GM19099 (cell line): Measurements from ENCODE around the gene ILF2.
A peak's percentile ranks its signal among the peaks of the same experiment; 100 is the strongest.

Experiments used
- POLR2A ChIP-seq: IDR thresholded peaks from 3 replicates; pipeline ENCODE4 v1.6.1; 2011; ENCODE audit warnings: low read depth; ENCODE audit not compliant: insufficient read length; ENCODE audit errors: extremely low read depth

ILF2 gene

GRCh38 chr1:153642161-153642560, 28.6 kb downstream of the ILF2 start:
- TF ChIP-seq POLR2A = no peak

- no peak for TF ChIP-seq POLR2A
Observed at GRCh38 chr1:153640861-153641260, 29.9 kb downstream of the ILF2 start.

GRCh38 chr1:153639280-153639679, 31.5 kb downstream of the ILF2 start:
- TF ChIP-seq POLR2A = no peak

GRCh38 chr1:153638261-153638660, 32.5 kb downstream of the ILF2 start:
- TF ChIP-seq POLR2A = no peak

DNA sequence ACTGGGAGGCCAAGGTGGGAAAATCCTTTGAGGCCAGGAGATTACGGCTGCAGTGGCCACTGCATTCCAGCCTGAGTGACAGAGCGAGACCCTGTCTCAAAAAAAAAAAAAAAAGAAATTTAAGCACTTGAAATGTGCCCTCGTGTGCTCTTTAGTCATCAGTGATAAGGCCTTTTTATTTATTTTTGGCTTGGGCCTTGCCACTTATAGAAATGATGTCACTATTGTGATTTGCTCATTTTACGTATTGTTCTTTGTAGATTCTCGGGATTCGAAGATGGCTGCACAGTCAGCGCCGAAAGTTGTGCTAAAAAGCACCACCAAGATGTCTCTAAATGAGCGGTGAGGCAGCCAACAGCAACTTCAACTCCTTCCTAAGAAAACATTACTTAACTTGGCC, 34.5 kb downstream of the ILF2 start:
- no peak for TF ChIP-seq POLR2A

DNA sequence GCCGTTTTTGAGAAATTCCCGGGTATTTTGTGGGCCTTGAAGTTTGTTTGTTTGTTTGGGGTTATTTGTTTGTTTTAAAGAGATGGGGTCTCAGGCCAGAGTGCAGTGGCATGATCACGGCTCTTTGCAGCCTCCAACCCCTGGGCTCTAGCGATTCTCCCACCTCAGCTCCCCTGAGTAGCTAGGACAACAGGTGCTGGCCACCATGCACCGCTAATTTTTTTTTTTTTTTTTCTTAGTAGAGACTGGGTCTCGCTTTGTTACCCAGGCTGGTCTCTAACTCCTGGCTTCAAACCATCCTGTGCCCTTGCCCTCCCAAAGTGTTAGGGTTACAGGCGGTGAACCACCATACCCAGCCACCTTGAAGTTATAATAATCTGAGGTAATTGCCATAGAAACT, 34.9 kb downstream of the ILF2 start:
- no peak for TF ChIP-seq POLR2A

- peak; percentile 98 for TF ChIP-seq POLR2A
Observed at GRCh38 chr1:153633754-153634665, 36.8 kb downstream of the ILF2 start, which contains the start of gene CHTOP. Gene CHTOP (plus strand): TSS chr1:153634066. CDS start chr1:153636589, 2,523 bp downstream.

DNA sequence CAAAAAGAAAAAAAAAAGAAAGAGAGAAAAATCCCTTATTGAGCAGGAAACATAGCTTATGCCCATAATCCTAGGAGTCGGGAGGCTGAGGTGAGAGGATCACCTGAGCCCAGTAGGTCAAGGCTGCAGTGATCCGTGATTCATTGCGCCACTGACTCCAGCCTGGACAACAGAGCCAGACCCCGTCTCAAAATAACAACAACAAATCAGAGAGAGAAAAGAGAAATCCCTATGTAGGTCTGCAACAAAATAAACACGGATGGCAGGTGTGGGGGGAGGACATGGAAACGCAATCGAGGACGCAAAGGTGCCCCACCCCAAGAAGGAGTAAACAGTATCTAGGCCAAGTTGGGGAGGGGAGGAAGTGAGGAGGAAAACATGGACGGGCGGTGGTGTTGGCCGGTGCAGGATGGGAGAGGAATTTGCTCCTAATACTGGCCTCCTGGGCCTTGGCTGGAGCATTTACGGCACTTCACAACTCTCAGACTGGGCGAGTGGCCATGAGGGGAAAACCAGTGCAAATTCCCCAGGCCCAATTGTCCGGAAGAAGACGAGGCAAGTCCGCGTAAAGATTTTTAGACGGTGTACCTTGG, 37.5 kb downstream of the ILF2 start:
- TF ChIP-seq POLR2A = no peak

- no peak for TF ChIP-seq POLR2A
Observed at GRCh38 chr1:153631047-153632022, 39.5 kb downstream of the ILF2 start.

DNA sequence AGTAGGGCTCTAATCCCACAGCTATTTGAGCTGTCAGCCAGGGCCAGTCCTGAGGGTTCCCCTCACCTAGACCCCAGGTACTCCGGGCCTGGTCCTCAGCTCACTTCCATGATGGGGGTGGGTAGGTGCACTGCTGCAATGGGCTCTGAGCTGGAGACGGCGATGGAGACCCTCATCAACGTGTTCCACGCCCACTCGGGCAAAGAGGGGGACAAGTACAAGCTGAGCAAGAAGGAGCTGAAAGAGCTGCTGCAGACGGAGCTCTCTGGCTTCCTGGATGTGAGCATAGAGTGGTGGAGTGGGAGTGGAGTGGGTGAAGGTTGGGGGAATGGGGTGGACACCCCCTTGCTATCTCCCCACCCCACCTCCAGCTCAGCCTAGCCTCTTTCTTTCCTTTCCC, 40.4 kb downstream of the ILF2 start:
- TF ChIP-seq POLR2A = no peak

DNA sequence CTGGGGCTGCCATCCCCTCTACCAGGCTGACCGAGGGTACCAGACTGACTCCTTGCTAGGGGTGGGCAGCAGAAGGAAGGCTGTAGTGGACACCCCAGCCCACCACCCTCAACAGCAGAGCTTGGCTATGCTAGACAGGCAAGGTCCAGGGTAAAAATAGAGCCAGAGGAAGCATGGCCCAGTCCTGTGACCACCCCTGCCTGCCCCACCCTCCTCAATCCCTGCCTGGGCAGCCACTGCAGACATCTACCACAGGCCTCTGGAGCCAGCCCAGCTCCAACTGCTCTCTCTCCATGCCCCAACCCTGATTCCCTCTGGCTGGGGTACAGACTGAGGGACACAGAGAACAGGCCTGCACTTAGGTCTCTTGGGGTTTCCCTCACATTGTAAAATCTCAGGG, 40.8 kb downstream of the ILF2 start:
- TF ChIP-seq POLR2A = no peak

DNA sequence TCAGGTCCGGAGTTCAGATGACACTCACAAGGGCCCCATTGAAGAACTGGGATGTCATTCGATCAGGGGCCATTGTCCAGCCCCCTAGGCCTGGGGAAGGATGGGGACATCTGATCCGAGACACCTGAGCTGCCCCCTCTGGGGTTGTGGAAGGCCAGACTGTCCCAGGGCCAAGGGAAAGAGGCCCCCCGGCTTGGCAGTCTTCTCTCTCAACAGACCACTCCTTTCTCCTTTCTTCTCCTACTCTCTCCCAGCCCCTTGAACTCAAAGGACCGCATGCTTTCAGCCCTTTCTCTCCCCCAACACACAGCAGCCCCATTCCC, 41.5 kb downstream of the ILF2 start:
- no peak for TF ChIP-seq POLR2A

DNA sequence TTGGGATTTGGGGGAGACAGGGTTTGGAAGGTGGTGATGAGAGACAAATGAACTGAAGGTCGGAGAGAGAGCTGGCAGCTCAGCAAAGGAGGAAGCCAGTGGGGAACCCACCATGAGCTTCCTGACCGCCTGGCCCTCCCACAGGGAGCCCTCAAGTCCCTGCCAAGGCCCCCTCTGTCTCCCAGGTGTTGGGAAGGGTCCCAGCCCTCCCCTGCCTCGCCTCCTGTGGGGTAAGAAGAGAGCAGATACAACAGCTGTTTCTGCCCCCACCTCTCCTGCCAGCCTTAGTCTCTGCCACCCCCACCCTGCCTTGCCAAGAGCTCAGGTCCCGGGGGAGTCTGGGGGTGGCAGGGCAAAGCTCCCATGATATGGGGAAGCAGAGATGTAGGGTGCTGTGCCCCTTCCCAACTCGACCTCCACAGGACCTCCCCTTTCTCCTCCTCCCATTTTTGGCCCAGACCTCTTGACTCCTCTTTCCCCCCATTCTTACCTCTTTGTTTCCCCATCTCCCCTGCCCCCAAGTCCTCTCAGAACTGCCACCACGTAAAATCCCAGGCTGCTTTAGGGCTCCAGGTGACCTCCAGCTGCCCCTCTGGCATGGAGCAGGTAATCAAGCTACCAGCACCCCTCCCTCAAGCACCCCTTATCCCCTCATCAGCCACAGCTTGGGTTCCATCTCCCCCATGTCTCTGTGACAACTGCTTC, 42.0 kb downstream of the ILF2 start:
- TF ChIP-seq POLR2A = no peak

GRCh38 chr1:153627715-153628626, 42.8 kb downstream of the ILF2 start, which contains the start of gene S100A1:
Gene S100A1 (plus strand): TSS chr1:153628434. CDS start chr1:153630522, 2,088 bp downstream.
- no peak for TF ChIP-seq POLR2A
